Measurements from ENCODE around the gene TBC1D22A.
A peak's percentile ranks its signal among the peaks of the same experiment; 100 is the strongest.
"Not testable (repeated sequence)": the region's sequence is repeated elsewhere in the genome, so short reads cannot be mapped to it uniquely, and the experiment has no call there.

TBC1D22A gene

DNA sequence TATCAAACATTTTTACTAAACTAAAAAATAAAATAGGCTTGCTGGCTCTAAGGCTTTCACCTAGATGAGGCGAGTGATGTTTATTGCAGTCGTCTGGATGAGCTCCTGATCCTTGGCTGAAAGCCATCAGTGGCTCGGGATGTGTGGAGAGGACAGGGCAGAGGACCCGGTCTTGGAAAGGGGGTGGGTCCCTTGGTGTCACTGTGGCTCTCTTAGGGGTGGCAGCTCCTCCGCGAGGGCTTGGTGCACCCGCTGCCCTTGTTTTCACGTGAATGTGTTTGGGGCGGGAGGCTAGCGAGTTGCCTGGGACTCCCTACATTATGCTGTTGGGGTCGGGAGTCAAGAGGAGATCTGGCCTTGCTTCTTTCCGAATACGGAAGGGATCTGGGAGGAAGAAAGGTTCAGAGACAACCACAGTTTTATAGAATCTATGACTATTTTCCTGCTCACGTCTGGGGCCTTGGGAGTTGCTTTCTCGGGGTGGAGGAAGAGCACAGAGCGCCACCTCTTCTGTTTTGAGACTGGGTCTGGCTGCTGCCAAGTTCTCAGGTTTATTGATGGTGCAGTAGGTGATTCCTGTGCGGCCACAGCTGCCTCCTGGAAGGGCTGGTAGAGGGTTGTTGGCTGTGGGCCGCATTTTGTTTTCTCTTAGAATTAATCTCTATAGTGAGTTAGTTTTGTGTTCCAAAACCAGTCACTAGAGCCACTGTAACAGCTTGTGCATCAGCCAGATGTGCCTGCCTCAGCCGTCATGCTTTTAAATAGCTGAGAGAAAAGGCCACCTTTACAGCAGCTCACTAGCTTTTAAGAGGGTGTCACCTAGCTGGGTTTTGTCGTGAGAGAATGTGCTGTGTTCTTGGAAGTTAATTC lies 12.8 kb downstream of the TBC1D22A start:
- DNase-seq: peak; percentile 24

DNA sequence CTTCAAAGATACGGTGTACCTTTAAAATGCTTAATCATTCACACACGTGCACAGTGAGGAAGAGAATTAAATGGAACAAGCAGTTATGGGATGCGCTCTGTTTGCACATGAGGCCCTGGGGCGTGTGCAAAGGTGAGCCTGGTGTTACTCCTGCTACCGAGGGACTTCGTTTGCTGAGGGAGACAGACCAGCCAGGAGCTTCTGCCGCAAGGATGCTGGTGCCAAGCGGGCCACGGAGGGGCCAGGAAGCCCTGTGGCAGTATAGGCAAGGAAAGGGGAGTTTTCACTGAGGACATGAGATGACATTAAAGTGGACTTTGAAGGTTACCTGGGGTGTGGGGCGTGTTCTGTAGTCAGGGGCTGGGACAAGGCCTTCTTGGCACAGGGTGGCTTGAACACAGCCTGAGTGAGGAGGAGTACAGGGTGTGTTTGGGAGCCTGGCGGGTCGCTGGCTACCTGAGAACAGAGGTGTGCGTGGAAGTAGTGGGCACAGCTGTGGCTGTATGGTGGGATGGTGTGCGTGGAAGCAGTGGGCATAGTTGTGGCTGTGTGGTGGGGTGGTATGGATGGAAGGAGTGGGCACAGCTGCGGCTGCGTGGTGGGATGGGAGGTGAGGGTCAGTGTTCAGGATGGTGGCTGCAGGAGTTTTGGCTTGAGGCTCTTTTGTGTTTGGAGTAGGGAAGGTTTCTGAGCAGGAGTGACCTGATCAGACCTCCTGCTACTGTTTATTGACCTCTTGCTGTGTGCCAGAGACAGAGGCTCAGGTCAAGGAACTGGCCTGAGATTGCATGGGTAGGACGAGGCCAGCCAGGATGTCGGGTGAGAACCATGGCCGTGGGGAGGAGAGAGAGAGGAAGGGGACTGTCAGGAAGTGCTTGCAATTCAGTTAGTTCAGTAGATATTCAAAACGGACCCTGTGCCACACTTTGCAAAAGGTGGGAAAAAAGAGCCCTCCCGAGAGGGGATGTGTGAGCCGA lies 13.7 kb downstream of the TBC1D22A start:
- no peak for DNase-seq

DNA sequence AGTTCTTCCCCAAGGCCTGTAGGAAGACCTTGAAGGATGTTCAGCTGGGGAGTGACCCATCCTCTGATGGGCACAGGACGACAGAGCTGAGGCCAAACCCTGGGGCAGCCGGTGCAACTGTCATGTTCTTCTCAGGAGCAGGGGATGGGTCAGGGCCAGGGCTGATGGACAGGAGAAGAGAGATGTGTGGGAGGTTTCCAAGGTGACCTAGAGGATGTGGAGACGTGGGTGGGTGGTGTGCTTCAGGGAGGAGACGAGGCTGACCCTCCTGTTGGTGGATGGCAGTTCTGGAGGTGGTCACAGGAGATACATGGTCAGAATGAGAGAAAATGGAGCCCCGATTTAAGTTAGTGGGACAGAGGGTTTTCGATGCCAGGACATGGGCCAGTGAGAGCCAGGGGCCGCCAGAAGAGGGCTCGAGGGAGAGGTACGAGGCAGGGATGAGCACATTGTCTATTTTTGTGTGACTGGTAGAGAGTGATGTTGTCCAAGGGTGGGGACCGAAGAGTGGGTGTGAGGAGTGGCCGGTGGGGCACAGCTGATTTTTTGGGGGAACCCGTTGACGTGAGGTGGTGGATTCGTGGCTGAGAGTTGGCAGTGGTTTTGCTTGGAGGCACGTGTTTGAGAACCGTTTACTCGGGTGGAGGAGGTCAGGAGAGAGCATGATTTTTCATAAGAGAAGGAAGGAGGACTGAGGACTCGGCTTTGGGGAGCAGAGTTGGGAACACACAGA lies 14.6 kb downstream of the TBC1D22A start:
- DNase-seq: no peak

DNA sequence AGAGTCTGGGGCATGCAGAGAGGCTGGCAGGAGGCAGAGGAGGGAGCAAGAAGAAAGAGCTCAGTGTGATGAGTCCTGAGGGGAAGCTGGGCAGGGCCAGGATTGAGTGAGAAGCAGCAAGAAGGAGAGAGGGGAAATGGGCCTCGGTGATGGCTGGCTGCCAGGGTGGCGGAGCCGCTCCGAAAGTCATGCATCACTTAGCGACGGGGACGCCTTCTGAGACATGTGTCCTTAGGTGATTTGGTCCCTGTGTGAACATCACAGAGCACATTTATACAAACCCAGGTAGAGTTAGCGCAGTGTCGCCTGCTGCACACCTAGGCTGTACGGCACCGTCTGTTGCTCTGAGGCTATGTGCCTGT lies 15.1 kb downstream of the TBC1D22A start:
- DNase-seq: no peak

DNA sequence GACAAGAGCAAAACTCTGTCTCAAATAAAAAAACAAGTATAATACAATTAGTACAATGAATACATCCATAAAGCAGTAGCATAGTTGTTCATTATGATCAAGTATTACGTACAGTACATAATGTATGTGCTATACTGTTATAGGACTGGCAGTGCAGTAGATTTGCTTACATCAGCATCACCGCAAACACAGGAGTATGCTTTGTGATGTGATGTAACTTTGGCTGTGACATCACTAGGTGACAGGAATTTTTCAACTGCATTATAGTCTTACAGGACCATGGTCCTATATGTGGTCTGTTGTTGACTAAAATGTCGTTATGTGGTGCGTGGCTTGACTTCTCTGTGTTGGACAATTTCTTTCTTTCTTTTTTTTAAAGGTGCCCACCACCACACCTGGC lies 16.6 kb downstream of the TBC1D22A start:
- no peak for DNase-seq

DNA sequence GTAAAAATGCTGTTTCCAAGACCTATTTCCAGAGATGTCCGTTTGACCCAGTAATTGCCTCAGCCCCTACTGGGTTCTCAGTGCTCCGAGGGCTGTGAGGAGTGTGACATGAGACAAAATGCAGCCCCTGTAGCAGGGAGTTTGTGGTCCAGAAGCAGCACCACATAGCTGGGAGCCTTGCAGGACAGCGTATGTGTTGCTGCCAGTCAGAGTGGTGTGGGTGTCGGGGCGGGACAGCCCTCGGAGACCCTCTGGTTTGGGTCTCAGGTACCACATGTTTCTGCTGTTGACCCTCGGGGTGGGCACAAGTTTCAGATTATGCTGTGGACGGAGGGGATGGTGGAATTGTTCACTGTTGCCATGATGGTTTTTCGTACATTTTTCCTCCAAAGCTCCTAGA lies 17.2 kb downstream of the TBC1D22A start:
- DNase-seq: no peak

DNA sequence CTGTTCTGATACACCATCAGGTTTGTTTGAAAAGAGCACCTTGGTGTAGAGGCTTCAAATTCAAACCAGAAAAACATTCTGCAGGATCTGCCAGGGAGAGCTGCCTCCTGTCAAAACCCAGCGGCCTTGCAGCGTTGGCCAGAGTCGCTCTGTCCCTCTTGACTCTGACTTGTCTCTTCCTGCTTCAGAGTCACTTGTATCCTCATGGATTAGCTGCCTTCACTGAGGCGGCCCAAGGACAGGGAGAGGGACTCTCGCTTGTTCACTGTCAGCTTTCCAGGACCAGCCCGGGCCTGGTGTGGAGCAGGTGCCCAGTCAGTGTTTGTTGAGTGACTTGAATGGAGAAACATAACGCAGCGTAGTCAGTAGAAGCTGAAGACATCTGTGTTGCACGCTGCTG lies 18.0 kb downstream of the TBC1D22A start:
- no peak for DNase-seq

DNA sequence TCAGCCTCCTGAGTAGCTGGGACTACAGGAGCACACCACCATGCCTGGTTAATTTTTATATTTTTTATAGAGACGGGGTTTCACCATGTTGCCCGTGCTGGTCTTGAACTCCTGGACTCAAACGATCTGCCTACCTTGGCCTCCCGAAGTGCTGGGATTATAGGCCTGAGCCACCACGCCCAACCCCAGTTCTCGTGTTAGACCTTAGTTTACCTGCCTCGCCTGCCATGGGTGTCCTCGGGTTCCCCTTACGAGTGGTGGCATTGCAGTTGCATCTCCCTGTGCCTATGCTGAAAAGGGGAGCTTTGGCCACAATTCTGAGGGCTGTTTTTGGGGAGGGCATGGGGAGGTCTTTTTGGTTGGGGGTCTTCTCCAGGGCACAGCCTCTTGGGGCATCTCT lies 18.8 kb downstream of the TBC1D22A start:
- DNase-seq: no peak

DNA sequence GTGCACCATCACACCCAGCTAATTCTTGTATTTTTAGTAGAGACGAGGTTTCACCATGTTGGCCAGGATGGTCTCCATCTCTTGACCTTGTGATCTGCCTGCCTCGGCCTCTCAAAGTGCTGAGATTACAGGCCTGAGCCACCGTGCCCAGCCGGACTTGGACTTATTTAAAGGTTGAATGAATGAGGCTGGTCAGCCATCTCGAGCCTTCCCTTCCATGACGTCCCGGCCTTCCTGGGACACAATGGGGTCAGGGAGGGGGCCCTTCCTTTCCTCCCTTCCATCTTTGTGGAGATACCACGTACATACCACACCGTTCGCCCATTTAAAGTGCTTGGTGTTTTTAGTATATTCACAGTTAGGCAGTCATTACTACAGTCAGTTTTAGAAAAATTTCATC lies 19.8 kb downstream of the TBC1D22A start:
- DNase-seq: not testable (repeated sequence)

DNA sequence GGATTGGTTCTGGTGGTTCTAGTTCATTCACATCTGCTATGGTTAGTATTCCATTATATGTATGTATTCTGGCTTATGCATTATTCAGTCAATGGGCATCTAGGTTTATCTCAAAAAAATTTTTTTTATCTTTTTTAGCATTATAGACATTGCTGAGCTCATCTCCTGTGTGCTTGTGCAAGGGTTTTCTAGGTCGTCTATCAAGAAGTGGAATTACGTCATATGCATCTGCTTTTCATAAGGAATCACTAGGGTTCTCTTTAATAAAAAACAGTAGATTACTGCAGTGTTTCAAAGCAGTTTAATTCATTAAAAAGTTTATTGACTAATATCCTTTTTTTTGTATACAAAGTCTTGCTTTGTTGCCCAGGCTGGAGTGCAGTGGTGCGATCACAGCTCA lies 21.3 kb downstream of the TBC1D22A start:
- no peak for DNase-seq

DNA sequence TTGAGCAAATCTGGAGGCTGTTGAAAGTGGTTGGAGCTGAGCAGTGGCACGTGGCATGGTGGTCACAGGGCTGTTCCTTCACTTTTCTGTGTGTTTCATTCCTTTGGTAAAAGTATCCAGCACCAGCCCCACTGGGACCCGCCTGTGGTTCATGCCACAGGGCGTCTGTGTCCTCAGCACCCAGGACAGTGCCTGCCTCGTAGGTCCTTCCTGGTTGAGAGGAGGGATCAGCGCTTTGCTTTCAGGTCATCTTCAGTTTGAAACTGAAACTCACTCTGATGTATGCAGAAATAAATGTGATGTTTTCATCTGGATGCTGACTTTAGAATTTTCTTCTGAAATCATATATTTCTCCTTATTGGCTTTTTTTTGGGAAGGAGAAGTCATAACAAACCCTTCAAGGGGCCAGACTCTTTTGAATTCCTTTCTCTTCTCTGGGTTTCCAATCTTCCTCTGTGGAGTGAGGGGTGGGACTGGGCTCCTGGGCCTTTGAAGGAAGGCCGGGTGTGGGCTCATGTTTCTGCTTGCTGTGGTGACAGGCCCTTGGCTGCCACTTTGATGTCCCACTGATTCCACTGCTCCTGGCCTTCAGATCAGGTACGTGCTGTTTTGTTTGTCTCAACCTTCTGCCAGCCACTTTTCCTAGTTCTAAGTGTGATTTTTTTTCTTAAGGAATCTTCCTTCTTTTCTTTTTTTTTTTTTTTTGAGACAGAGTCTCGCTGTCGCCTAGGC lies 26.2 kb downstream of the TBC1D22A start:
- DNase-seq: no peak

DNA sequence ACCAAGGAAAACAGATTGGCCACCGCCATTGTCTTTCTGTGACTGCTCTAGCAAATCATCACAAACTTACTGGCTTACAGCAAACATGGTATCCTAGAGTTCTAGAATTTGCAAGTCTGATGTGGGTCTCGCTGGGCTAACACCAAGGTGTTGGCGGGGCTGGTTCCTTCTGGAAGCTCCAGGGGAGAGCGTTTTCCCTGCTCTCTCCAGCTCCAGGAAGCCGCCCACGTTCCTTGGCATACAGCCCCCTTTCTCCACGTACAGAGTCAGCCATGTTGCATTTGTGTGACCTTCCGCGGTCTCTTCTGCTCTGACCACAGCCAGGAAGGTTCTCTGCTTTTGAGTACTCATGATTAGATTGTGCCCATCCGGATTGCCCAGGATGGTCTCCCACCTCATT lies 27.5 kb downstream of the TBC1D22A start:
- no peak for DNase-seq

DNA sequence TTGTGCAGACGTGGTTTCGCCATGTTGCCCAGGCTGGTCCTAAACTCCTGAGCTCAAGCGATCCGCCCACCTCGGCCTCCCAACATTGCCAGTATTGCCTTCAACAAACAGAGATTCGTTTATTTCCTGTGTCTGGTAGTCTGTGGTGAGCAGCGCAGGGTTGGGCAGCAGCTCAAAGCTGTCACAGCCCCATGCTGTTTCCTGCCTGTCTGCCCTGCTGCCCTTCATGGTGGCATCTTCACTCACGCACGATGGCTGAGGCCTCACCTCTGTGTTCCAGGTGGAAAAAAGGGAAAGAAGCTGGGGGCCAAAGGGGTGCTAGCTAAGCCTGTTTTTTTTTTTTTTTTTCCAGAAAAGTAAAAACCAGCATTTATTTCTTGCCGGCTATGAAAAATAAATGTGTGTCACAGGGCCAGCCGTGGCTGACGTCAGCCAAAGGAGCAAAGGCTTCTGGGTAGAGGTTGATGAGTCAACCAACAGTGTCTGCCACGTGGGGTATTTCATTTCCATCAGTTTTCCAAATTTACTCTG lies 28.8 kb downstream of the TBC1D22A start:
- DNase-seq: no peak

DNA sequence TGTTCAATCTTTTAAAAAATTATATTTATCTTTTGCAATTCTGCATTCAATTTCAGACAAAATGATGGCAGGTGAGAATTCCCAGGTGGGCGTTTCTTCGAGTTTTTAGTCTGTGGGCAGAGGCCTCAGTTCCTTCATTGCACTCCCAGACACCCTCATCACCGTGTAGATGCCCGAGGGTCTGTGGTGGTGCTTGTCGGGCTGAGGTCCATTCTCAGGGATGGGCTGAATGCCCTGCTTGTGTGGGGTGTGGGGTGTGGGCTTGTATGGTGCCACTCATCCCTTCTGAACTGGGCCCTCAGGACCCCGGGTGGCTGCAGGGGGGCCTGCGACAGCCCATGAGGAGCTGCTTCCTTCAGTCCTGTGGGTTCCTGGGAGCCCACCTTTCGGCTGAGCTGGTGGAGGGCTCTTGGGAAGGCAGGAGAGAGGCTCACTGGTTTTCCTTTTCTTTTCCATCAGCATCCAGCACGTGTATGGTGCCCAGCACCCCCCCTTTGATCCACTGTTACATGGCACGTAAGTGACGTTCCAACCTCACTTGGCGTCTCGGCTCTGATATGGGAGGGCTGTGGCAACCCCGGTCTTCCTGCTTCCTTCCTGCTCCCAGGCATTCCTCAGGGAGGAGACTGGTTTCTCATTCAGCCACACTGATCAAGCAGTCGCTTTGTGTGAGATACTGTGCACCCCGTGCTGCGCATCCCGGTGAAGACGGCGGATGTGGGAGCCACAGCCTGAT lies 29.8 kb downstream of the TBC1D22A start:
- DNase-seq: no peak

DNA sequence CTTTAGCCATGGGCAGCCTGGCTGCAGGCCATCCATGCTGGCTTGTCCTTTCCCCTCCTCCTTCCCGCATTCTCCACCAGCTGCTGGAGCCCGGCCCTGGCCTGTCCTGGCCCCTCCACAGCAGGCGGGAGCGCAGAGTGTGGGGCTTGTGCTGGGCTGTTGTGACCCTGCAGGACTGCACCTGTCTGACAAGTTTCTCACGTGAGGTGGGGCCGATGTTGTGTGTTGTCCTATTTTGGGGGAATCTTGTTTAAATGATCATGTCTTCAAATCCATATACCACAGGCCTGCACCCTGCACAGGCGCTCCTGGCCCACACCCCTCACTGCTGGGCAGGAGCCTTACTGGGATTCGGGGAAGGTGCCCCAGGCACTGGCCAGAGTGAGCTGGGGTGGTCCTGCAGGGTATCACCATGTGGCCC lies 30.4 kb downstream of the TBC1D22A start:
- DNase-seq: no peak

DNA sequence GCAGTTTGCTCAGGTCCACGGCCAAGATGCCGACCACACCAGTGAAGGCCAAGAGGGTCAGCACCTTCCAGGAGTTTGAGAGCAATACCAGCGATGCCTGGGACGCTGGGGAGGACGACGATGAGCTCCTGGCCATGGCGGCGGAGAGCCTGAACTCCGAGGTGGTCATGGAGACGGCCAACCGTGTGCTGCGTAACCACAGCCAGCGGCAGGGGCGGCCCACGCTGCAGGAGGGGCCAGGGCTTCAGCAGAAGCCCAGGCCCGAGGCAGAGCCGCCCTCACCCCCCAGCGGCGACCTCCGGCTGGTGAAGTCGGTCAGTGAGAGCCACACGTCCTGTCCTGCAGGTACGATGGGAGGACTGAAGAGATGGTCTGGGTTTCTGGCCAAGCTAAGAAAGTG lies 31.0 kb downstream of the TBC1D22A start:
- no peak for DNase-seq

DNA sequence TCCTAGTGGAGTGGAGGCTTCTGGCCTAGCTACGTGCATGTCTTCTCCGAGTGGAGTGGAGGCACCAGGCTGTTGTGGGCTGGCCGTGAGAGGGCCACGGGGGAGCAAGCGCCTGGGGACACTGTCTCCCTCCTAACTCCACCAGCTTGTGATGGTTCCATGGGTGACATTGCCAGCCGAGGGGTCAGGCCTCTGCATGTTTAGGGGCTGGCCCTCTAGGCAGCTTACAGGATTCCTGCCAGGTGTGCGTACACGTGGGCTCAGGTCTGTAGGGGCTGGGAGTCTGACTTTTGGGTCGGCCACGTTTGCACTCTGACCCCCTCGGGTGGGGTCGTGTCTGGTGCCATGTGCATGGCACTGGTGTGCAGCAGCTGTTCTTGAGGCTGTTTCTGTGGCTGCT lies 31.6 kb downstream of the TBC1D22A start:
- no peak for DNase-seq

DNA sequence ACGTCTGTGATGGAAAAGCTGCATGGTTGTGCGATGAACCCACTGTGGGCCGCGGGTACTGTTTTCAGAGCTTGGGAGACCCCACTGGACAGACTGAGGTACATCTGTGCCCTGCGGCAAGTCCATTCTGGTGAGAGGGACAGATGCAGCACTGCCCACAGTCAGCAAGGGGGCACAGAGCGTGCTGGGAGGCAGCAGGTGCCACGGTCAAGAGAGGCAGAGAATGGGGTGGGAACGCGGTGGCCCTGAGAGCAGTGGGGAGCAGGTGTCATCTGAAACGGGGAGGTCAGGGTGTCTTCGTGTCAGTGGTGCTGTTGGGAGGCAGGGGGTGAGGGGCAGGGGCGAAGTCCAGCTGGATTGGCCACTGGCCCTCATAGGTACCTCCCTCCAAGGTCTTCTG lies 32.0 kb downstream of the TBC1D22A start:
- DNase-seq: no peak

DNA sequence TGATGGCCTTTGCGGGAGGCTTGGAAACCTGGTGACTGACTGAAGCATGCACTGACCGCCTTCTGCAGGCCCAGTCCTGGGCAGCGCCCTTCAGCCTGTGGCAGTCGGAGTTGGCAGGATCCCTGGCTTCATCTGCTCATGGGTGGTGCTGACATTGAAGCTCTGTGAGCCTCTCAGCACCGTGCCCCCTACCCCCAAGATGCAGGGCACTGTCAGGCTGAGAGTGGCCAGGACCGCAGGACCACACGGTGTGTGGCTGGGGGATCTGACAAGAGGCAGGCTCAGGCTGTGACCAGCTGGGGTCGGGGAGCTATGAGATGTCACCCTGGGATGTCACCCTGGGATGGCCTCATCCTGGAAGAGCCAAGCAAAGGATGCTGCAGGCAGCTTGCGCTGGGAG lies 32.7 kb downstream of the TBC1D22A start:
- no peak for DNase-seq

DNA sequence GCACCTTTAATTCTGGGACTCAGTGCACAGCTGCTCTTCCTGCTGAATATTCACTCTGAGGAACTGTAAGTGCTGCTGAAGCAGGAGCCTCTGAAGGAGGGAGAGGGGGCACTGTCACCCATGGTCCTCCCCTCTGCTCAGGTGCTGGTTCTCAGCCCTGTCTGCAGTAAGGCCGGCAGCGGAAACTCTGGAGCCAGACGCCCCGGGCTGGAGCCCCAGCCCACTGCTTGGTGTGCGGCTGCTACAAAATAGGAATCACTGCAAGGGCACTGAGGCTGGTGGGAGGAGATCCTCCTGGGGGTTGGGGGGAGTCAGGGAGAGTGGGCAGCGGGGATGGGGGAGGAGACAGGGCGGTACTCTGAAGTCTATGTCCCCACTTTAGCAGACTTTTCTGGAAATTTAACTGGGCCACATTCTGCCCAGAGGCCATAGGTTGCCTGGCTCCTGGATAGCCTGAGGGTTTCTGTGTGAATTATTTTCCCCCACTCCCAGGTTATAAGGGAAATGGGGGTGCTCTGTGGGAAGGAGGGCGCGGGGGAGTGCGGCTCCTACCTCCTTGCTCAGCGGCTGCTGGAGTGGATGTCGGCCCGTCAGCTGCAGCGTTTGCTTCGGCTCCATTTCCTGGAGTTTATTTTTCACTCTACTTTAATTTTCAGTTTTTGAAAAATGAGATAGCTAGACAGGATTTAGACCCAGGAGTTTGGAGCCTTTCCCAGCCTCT lies 33.6 kb downstream of the TBC1D22A start:
- no peak for DNase-seq

Measured in NCI-H2029 treated with DMSO at 0.1 percent for 48 hours (cell line).